GM23338 (cell line): ENCODE data around the gene EBLN1. TPM values are rescaled to one million over a fixed set of nuclear protein-coding genes. Genes with fewer than 3 reads are reported as not detected.

ENCODE experiments used
- ATAC-seq: fragments of 200-7000 bp; cut with Tn5 transposase; 3 replicates; pipeline ENCODE4 v1.9.1; 2020
- DNase-seq: peaks from one replicate; pipeline ENCODE4 v3.0.0-alpha.2; 2015; ENCODE audit warnings: low spot score
- H2AFZ ChIP-seq: fragments of 200-600 bp; sonication (generic); 2 replicates; pipeline ENCODE4 v1.8.0; 2016; ENCODE audit warnings: antibody characterized with exemption, mild to moderate bottlenecking, moderate library complexity
- H3F3A ChIP-seq: fragments of 200-600 bp; sonication (generic); replicated peaks from 2 replicates; pipeline ENCODE4 v1.8.0; 2017; ENCODE audit warnings: antibody characterized with exemption, mixed run types, low read depth
- H3K27ac ChIP-seq: fragments of 200-600 bp; sonication (generic); 2 replicates; pipeline ENCODE4 v1.6.1; 2016; ENCODE audit warnings: low read depth
- H3K27me3 ChIP-seq: fragments of 200-600 bp; sonication (generic); 2 replicates; pipeline ENCODE4 v1.8.0; 2016; ENCODE audit warnings: mild to moderate bottlenecking, mixed run types, moderate library complexity; ENCODE audit not compliant: insufficient read depth
- H3K36me3 ChIP-seq: fragments of 200-600 bp; sonication (generic); 2 replicates; pipeline ENCODE4 v1.8.0; 2016; ENCODE audit warnings: mild to moderate bottlenecking; ENCODE audit not compliant: insufficient read depth
- H3K4me1 ChIP-seq: fragments of 200-600 bp; sonication (generic); 2 replicates; pipeline ENCODE4 v1.8.0; 2016; ENCODE audit warnings: mild to moderate bottlenecking, moderate library complexity; ENCODE audit not compliant: insufficient read depth
- H3K4me2 ChIP-seq: fragments of 200-600 bp; sonication (generic); 2 replicates; pipeline ENCODE4 v1.7.1; 2017; ENCODE audit warnings: mixed run types
- H3K4me3 ChIP-seq: fragments of 200-600 bp; sonication (generic); 2 replicates; pipeline ENCODE4 v1.6.1; 2016; ENCODE audit warnings: mixed run types
- H3K79me2 ChIP-seq: fragments of 200-600 bp; sonication (generic); replicated peaks from 2 replicates; pipeline ENCODE4 v1.8.0; 2017; ENCODE audit warnings: mild to moderate bottlenecking; ENCODE audit not compliant: insufficient read depth
- H3K9me2 ChIP-seq: fragments of 200-600 bp; sonication (generic); 2 replicates; pipeline ENCODE4 v1.8.0; 2017; ENCODE audit not compliant: insufficient read depth
- H4K20me1 ChIP-seq: fragments of 200-600 bp; sonication (generic); replicated peaks from 2 replicates; pipeline ENCODE4 v1.8.0; 2017; ENCODE audit warnings: mild to moderate bottlenecking; ENCODE audit not compliant: insufficient read depth
- H3K27ac Mint-ChIP-seq: 2 replicates; pipeline ENCODE4 v1.8.0; 2020; ENCODE audit warnings: inconsistent platforms, mild to moderate bottlenecking, moderate library complexity, mixed read lengths
- H3K27me3 Mint-ChIP-seq: 3 replicates; pipeline ENCODE4 v1.8.0; 2022; ENCODE audit warnings: low read depth, mild to moderate bottlenecking, moderate library complexity, mixed read lengths, inconsistent platforms; ENCODE audit not compliant: insufficient read depth, poor library complexity
- H3K36me3 Mint-ChIP-seq: 3 replicates; pipeline ENCODE4 v1.8.0; 2021; ENCODE audit warnings: low read depth, mild to moderate bottlenecking, inconsistent platforms, moderate library complexity, mixed read lengths
- H3K4me1 Mint-ChIP-seq: 3 replicates; pipeline ENCODE4 v1.8.0; 2020; ENCODE audit warnings: mild to moderate bottlenecking, inconsistent platforms, mixed read lengths
- H3K4me3 Mint-ChIP-seq: 3 replicates; pipeline ENCODE4 v1.8.0; 2021; ENCODE audit warnings: moderate library complexity, mild to moderate bottlenecking, inconsistent platforms, mixed read lengths
- H3K9me3 Mint-ChIP-seq: 3 replicates; pipeline ENCODE4 v1.8.0; 2020; ENCODE audit warnings: moderate library complexity, mild to moderate bottlenecking, inconsistent platforms, mixed read lengths
- CREB1 ChIP-seq: fragments of 250-450 bp; sonication (Bioruptor Pico); IDR thresholded peaks from 2 replicates; pipeline ENCODE4 v1.5.0; 2020; ENCODE audit warnings: low read depth, mild to moderate bottlenecking, moderate library complexity
- EZH2 ChIP-seq: fragments of 200-600 bp; sonication (generic); IDR thresholded peaks from one replicate; pipeline ENCODE4 v1.8.0; 2017; ENCODE audit warnings: antibody characterized with exemption, mild to moderate bottlenecking, low read depth; ENCODE audit not compliant: unreplicated experiment
- JUNB ChIP-seq: IDR thresholded peaks from one replicate; pipeline ENCODE4 v1.6.1; 2016; ENCODE audit warnings: antibody characterized with exemption; ENCODE audit not compliant: unreplicated experiment
- NANOG ChIP-seq: IDR thresholded peaks from 2 replicates; pipeline ENCODE4 v1.6.1; 2016; ENCODE audit warnings: antibody characterized with exemption, borderline replicate concordance
- STAT1 ChIP-seq: IDR thresholded peaks from one replicate; pipeline ENCODE4 v1.6.1; 2016; ENCODE audit warnings: antibody characterized with exemption; ENCODE audit not compliant: unreplicated experiment
- ZNF114 ChIP-seq: fragments of 250-450 bp; sonication (Bioruptor Pico); IDR thresholded peaks from 2 replicates; pipeline ENCODE4 v1.5.0; 2020; ENCODE audit warnings: mild to moderate bottlenecking, moderate library complexity
- ZNF462 ChIP-seq: fragments of 250-450 bp; sonication (Bioruptor Pico); IDR thresholded peaks from 2 replicates; pipeline ENCODE4 v1.5.0; 2020; ENCODE audit warnings: mild to moderate bottlenecking, moderate library complexity
- polyA plus RNA-seq: library from polyadenylated mRNA; unstranded; fragments of >200 nt; fragmentation: Nextera tagmentation; extraction: Ambion mirVana; gene quantifications from 2 replicates; pipeline ENCODE4 v1.2.1, GENCODE V29; 2016
- total RNA-seq: library from RNA; depleted of rRNA; stranded (reverse); fragments of >200 nt; shearing (Covaris generic); gene quantifications from 2 replicates; pipeline ENCODE4 v1.2.3, GENCODE V29; 2014

EBLN1 gene
- total and polyA plus RNA-seq, 2 experiments from 2014 or later, result not detected

- TF ChIP-seq ZNF462 (CRISPR knock-in tag) (no peak), JUNB (no peak), CREB1 (no peak), NANOG (no peak)
Observed at GRCh38 chr10:22183771-22184461, 33.9 kb downstream of the EBLN1 start (continued).

GRCh38 chr10:22180724-22181123 lies 37.1 kb downstream of the EBLN1 start:
- peaks cover 6% of the 10 kb centered on the region; the same call in 2 of the 3 replicates for H3K4me1 Mint-ChIP-seq
- no peak overlapping the region for H3K27ac Mint-ChIP-seq
- H3K27me3 ChIP-seq, result no peaks in the 10 kb centered on the region
- H4K20me1 ChIP-seq, result no peaks in the 10 kb centered on the region
- peaks cover 4% of the 10 kb centered on the region; the same call in 1 of the 3 replicates for H3K9me3 Mint-ChIP-seq
- no peaks in the 10 kb centered on the region; the same call in 2 of the 3 replicates for H3K36me3 Mint-ChIP-seq
- H3K36me3 ChIP-seq, result 0 out of 2 replicates have a peak, but pooled peaks cover 6% of the 10 kb centered on the region
- H3K9me2 ChIP-seq, result 0 out of 2 replicates have a peak, but pooled peaks cover 5% of the 10 kb centered on the region
- no peak overlapping the region for H3K27ac ChIP-seq
- ATAC-seq, result no peak
- no peak for DNase-seq
- no peaks in the 10 kb centered on the region for H3K79me2 ChIP-seq
- no peak overlapping the region for H3K4me3 Mint-ChIP-seq
- no peak overlapping the region for H3K4me2 ChIP-seq
- H3K4me1 ChIP-seq, result no peaks in the 10 kb centered on the region
- no peak overlapping the region for H3K4me3 ChIP-seq
- H3F3A ChIP-seq, result no peaks in the 10 kb centered on the region
- peaks cover 1% of the 10 kb centered on the region for H3K27me3 Mint-ChIP-seq
- no peak overlapping the region for H2AFZ ChIP-seq
- TF ChIP-seq NANOG, result no peak
- TF ChIP-seq CREB1, result no peak
- no peak for TF ChIP-seq EZH2
- no peak for TF ChIP-seq ZNF462 (CRISPR knock-in tag)
- TF ChIP-seq ZNF114 (CRISPR knock-in tag), result no peak
- TF ChIP-seq STAT1, result no peak
